Thoracic aorta (tissue), 2 donors: ENCODE results near the gene SPOCK1. TPM values are rescaled to one million over a fixed set of nuclear protein-coding genes. Genes with fewer than 3 reads are reported as not detected.
"Not testable (repeated sequence)": the region's sequence is repeated elsewhere in the genome, so short reads cannot be mapped to it uniquely, and the experiment has no call there.

ENCODE experiments used
- ATAC-seq: fragments of 150-250 bp; one replicate; pipeline ENCODE4 v1.8.0; 2017; ENCODE audit warnings: low read depth; ENCODE audit not compliant: insufficient number of reproducible peaks, low FRiP score
- DNase-seq: peaks from one replicate; pipeline ENCODE4 v3.0.0-alpha.2; 2020; ENCODE audit warnings: low spot score
- H3K27ac ChIP-seq, 2 donors: fragments of 200-600 bp; sonication (generic); 1 replicate in 1 of 2; 2 replicates in 1 of 2; pipeline ENCODE4 v1.5.1; 2016; ENCODE audit warnings: mild to moderate bottlenecking in 2 of 2, moderate library complexity in 2 of 2
- H3K27me3 ChIP-seq: fragments of 200-600 bp; sonication (generic); replicated peaks from 2 replicates; pipeline ENCODE4 v1.6.0; 2016; ENCODE audit warnings: mild to moderate bottlenecking; ENCODE audit not compliant: insufficient read depth
- H3K36me3 ChIP-seq: fragments of 200-600 bp; sonication (generic); one replicate; pipeline ENCODE4 v1.5.1; 2016
- H3K4me1 ChIP-seq, 2 donors: fragments of 200-600 bp; sonication (generic); 1 replicate in 1 of 2; 2 replicates in 1 of 2; pipeline versions ENCODE4 v1.5.1 to v1.6.0; 2016; ENCODE audit warnings: low read depth in 2 of 2, mild to moderate bottlenecking in 1 of 2; ENCODE audit not compliant: control insufficient read depth in 1 of 2
- H3K4me3 ChIP-seq: fragments of 200-600 bp; sonication (generic); 2 replicates; pipeline ENCODE4 v1.5.1; 2016; ENCODE audit warnings: mild to moderate bottlenecking
- H3K9me3 ChIP-seq: fragments of 200-600 bp; sonication (generic); 2 replicates; pipeline ENCODE4 v1.5.1; 2016
- total RNA-seq, 2 donors: library from RNA; depleted of rRNA; stranded (reverse); fragments of >200 nt; gene quantifications; one replicate each; pipeline versions ENCODE4 v1.1.0 to v1.2.3, GENCODE V29; 2016
- TF ChIP-seq, protein P1 (sequence below): fragments of 200-600 bp; sonication (generic); IDR thresholded peaks from one replicate; pipeline ENCODE4 v1.5.1; 2019; ENCODE audit warnings: antibody characterized with exemption

SPOCK1 gene
- total RNA-seq, 2 donors from 2014 or later = 25.2 to 43.2 TPM

DNA sequence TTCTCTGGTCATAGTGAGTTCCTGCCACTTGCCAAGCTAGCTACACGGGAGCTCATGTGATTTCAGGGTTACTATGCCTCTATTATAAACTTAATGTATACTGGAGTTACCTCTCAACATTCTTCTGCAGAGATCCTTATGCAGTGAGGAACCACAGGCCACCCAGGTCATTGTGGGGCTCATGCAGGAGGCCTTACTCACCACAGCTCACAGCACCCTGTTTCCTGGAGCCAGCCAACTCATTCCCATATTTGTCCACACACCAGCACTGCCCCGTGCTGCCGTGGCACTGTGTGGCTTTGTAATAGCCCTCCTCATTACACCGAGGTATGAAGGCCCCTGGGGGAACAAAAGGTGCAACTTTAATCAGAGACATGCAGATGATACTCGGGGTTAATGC, 520.0 kb downstream of the SPOCK1 start:
- no peaks in the 10 kb centered on the region for H3K36me3 ChIP-seq
- TF ChIP-seq, protein P1, sequence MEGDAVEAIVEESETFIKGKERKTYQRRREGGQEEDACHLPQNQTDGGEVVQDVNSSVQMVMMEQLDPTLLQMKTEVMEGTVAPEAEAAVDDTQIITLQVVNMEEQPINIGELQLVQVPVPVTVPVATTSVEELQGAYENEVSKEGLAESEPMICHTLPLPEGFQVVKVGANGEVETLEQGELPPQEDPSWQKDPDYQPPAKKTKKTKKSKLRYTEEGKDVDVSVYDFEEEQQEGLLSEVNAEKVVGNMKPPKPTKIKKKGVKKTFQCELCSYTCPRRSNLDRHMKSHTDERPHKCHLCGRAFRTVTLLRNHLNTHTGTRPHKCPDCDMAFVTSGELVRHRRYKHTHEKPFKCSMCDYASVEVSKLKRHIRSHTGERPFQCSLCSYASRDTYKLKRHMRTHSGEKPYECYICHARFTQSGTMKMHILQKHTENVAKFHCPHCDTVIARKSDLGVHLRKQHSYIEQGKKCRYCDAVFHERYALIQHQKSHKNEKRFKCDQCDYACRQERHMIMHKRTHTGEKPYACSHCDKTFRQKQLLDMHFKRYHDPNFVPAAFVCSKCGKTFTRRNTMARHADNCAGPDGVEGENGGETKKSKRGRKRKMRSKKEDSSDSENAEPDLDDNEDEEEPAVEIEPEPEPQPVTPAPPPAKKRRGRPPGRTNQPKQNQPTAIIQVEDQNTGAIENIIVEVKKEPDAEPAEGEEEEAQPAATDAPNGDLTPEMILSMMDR = no peak
- no peak overlapping the region for H3K27ac ChIP-seq
- no peaks in the 10 kb centered on the region for H3K4me1 ChIP-seq
- no peak for DNase-seq
- H3K9me3 ChIP-seq = no peaks in the 10 kb centered on the region
- no peak for ATAC-seq
- H3K4me3 ChIP-seq = no peak overlapping the region
- no peaks in the 10 kb centered on the region for H3K27me3 ChIP-seq

DNA sequence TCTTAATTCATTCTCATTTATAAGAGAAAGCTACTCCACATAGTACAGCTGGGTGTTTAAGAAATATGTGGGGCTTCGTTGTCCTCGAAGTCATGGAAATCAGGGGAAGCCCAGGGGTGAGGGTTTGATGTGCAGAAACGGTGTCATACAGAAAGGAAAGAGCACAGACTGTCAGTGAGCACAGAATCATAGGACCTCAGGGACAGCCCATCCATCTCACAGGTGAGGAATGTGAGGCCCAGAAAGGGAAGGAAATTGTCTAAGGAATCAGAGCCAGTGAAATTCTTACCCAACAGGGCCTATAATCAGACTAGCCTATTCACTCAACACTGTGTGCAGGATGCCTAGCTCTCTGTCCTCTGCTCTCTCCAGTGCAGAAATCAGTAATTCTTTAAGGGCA, 535.6 kb downstream of the SPOCK1 start:
- Histone ChIP-seq H3K4me3 (no peak overlapping the region), H3K4me1 (no peaks in the 10 kb centered on the region), H3K27me3 (no peaks in the 10 kb centered on the region), H3K27ac (no peak overlapping the region), H3K9me3 (peaks cover 3% of the 10 kb centered on the region), H3K36me3 (no peaks in the 10 kb centered on the region)
- TF ChIP-seq, protein P1 = no peak
- DNase-seq (no peak), ATAC-seq (no peak)

DNA sequence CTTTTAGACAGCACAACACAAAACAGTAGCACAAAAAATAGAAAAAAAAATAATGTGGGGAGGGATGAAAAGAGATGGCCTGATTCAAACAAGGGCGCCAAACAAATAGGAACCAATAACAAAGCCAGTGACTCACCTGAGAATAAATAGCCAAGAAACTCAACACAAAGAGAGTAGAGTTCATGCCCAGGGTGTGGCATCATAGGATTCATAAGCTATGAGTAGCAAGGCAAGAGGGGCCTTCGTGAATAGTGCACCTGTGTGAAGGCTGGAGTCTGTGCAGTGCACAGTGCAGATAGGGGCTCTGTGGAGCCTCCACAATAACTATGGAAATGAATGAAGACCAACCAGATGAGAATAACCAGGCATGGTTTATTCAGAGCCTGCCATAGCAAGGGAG, 541.7 kb downstream of the SPOCK1 start:
- Histone ChIP-seq H3K27ac (no peak overlapping the region), H3K9me3 (peaks cover 3% of the 10 kb centered on the region), H3K4me1 (no peaks in the 10 kb centered on the region), H3K4me3 (no peak overlapping the region), H3K27me3 (no peaks in the 10 kb centered on the region), H3K36me3 (no peaks in the 10 kb centered on the region)
- no peak for ATAC-seq
- TF ChIP-seq, protein P1 = no peak
- DNase-seq = no peak

DNA sequence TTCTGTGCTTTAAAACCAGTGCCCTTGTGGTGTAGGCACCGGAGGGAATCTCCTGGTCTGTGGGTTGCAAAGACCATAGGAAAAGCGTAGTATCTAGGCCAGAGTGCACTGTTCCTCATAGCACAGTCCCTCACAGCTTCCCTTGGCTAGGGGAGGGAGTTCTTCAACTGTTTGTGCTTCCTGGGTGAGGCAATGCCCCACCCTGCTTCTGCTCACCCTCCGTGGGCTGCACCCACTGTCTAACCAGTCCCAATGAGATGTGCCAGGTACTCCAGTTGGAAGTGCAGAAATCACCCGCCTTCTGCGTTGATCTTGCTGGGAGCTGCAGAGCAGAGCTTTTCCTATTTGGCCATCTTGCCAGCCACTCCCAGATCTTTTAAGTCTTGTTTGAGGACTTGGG, 545.0 kb downstream of the SPOCK1 start:
- not testable (repeated sequence) for ATAC-seq, H3K4me3 ChIP-seq, DNase-seq, H3K27me3 ChIP-seq, H3K4me1 ChIP-seq, H3K27ac ChIP-seq, H3K36me3 ChIP-seq, H3K9me3 ChIP-seq

DNA sequence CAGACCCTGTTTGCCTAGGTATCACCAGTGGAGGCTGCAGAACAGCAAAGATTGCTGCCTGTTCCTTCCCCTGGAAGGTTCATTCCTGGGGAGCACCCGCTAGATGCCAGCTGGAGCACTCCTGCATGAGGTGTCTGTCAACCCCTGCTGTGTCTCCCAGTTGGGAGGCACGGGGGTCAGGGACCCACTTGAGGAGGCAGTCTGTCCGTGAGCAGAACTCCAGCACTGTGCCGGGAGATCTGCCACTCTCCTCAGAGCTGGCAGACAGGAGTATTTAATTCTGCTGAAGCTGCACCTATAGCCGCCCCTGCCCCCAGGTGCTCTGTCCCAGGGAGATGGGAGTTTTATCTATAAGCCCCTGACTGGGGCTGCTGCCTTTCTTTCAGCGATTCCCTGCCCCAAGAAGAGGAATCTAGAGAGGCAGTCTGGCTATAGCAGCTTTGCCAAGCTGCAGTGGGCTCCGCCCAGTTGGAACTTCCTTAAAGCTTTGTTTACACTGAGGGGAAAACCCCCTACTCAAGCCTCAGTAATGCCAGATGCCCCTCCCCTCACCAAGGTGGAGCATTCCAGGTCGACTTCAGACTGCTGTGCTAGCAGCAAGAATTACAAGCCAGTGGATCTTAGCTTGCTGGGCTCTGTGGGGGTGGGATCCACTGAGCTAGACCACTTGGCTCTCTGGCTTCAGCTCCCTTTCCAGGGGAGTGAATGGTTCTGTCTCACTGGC, 545.6 kb downstream of the SPOCK1 start:
- H3K9me3 ChIP-seq, H3K27me3 ChIP-seq, H3K4me3 ChIP-seq, H3K36me3 ChIP-seq, ATAC-seq, DNase-seq, H3K4me1 ChIP-seq, H3K27ac ChIP-seq: not testable (repeated sequence)

DNA sequence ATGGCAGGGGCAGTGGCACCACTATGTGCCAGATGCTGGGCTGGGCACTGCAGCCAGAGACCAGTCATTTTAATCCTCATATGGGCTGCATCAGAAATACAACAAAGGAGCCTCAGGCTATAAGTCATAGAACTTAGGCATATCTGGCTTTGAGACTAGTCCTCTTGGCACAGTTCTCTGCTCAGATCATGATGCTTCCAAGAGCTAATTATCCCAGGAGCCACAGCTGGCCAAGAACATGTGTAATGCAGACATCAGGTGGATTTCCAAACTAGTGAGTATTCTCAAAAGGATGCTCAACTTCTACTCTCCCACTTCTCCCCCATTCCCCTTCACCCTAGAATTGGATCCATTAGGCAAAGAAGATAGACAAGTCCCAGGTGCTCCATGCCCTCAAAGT, 571.6 kb downstream of the SPOCK1 start:
- no peaks in the 10 kb centered on the region for H3K27me3 ChIP-seq
- H3K4me1 ChIP-seq = no peaks in the 10 kb centered on the region
- ATAC-seq = no peak
- no peaks in the 10 kb centered on the region for H3K9me3 ChIP-seq
- H3K27ac ChIP-seq = no peak overlapping the region
- H3K36me3 ChIP-seq = no peaks in the 10 kb centered on the region
- DNase-seq = no peak
- H3K4me3 ChIP-seq = no peak overlapping the region
- TF ChIP-seq, protein P1 = no peak
